ENCODE results near the gene PRPF38A.

The PRPF38A gene

DNA sequence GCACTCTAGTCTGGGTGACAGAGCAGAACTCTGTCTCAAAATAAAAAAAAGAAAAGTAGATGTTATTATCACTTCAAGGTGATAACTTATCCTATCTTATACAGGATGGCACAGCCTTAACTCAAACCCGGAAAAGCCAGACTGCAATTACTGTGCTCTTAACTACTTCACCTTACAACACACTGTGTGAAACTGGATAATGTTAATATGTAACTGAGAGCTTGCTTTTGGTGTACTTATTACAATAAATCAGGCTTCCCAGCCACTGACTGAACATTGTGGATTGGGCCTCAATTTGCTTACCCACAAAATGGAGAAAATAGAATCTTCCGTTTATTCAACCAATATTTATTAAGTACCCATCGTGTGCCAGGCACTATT is 1.6 kb upstream of the PRPF38A start:
- no peak for ATAC-seq

DNA sequence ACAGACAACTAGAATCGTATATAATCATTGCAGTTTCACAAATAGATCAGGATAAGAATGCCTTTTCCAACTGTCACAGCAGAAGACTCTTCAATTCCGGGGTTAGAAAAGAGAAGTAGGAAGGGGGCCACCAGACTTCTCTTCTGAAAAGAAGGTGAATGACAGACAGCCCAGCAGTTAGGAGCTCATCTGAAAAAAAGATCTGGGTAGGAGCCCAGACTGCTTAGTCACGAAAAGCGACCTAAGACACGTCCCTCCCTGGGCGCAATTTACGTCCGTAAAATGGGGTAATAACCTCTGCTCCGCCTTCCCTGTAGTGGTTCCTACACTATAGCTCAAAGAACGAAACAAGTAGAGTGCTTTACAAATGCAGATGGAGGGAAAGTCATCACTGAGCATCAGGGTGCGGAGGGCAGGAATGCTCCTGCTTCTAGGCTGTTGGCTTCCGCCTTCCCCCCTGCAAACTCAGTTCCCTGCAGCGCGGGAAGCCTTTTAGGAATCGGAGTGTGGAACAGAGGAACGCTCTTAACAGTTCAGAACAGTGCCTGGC is 761 bp upstream of the PRPF38A start:
- ATAC-seq: peak; percentile 57 to 65

DNA sequence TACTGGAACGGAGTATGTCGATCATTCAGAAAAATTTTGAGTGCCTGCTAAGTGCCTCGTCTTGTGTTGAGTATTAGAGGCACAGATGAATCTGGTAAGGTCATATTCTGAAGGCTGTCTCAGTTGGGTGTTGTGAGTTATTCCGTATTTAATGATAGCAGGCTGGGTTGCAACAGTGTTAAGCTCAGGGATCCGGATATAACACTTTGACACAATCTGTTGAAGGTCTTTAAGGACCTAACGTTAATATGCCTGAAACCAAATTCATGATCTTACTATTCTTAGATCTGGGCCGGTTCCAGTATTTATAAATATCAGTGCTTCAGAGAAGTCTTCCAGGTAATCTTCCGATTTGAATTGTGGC is 555 bp downstream of the PRPF38A start:
- no peak for ATAC-seq

DNA sequence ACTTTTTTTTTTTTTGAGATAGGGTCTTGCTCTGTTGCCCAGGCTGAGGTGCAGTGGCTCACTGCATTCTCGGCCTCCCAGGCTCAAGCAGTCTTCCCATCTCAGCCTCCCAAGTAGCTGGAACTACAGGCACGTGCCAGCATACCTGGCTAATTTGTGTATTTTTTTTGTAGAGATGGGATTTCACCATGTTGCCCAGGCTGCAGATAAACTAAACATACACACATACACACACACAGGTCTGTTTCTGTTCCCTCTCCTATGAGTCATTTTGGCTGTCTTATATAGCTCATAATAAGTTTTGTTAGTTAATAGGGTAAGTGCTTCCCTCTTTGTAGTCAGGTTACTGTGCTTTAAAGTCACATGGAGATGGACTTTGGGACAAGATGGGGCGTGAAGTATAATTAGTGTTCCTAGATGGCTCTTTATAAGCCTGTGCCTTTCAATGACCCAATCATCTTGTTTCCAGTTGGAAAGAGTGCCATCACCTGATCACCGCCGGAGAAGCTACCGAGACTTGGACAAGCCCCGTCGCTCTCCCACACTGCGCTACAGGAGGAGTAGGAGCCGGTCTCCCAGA is 9.1 kb downstream of the PRPF38A start:
- no peak for ATAC-seq

DNA sequence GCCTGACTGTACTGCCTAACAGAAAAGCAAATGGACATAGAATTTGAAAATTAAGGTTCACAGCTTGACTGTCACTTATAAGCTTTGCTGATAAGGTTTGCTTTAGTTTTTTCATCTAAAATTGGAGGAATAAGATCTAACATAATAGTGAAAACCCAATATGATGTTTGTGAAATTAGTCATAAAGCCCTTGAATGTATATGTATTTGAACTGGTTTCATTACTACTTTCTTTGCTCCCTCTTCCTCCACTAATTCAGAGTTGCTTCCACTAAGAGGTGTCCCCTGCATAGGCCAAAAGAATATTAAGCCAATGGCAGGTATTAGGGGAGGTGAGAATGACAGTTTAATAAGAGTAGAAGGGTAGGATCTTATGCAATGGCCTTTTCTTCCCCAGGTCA is 10.5 kb downstream of the PRPF38A start:
- no peak for ATAC-seq

DNA sequence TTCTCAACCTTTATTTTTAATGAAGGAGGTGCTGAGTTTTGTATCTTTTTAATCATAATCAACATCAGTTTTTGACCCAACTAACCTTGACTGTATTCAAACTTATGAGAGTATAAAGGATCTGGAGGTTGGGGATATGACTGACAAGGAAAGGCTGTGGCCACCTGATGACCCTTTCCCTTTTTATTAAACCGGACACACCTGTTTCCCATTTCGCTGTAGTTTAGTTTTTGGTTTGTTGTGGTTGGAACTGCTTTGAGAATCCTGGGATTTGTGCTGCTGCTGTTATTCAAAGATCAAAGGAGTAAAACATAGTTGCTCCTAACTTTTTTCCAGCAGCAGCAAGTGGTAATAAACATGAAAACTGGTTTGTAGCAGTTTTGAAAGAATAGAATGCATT is 12.4 kb downstream of the PRPF38A start:
- no peak for ATAC-seq

DNA sequence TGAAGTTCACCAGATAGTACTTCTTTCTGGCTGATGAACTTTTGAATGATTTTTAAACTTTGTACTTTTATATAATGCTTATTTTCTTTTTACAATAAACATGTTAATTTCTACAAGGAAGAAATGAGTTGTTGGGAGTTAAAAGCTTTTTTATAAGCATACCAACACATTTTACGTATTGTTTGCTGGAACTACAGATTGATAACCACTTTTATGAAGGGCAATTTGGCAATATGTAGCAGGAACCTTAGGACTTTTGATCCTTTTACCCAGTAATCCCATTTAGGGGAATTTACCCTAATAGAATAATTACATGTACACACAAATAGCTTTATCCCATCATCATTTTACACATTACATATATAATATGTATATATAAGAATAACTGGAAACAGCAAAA is 16.3 kb downstream of the PRPF38A start:
- no peak for ATAC-seq

DNA sequence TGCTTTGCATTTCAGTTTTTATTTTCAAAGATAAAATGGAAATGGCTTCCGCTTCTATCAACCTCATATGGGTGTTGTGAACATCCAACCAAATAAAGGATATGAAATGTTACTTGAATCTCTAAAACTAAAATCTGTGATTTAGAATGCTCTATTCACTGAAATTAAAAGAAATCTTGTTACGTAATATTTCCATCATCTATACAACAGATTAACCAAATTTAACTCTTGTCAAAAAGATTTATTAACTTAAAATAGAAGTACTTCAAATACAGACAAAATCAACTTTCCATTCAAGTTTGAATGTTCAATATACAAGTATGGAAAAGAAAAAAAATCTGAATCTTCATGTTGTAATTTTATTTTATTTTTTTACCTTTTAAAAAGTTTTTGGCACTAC is 18.7 kb downstream of the PRPF38A start:
- ATAC-seq: no peak

DNA sequence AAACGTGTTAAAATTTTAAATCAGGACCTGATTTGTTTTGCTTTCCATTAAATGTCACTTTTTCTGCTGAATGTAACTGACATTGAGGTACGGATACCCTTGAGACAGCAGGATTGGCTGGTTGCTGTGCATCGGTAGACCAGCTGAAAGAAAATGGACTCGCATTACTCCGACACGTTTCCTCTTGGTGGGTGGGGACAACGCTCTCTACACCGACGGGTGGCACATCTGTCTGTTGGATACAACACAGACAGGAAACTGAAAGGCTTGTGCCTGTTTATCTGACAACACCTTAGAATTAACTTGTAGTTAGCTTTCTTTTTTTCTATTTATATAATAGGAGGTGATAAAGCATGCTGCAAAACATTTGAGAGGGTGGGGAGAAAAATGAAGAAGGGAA is 19.4 kb downstream of the PRPF38A start:
- peak; percentile 86 to 89 for ATAC-seq

DNA sequence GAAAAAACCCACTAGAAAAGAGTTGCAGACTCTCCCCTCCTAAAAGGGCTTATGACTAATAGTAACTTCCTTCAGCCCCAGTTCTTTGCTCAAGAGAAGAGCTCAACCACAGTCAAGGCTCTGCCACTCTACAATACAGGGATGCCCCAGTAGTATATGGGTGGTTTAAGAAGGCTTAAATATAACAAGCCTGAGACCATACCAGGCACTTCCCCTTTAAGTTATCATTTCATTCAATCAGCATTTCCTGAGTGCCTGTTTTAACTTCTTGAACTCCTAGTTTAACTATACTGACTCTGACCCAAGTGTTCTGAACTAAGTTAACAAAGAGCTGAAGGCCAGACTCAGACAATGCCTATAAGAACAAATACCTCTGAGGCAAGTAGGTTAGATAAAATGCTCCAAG is 19.8 kb downstream of the PRPF38A start:
- peak; percentile 78 to 82 for ATAC-seq

DNA sequence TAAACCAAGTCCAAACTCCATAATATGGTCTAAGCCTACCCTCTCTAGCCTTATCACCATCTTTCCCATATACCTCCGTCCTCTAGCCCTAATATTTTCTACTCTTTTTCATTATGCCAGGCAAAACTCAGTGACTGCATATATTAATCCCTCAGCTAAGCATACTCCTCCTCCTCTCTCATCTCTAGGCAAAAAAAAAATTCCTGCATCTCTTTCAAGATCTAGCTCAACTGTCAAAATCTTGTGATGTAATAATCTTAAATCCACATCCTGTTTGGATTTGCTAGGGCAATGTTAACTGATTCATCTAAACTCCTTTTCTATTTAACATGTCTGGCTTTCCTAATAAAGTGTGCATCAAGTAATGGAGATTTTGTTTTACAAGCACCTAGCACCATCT is 20.4 kb downstream of the PRPF38A start:
- ATAC-seq: no peak

DNA sequence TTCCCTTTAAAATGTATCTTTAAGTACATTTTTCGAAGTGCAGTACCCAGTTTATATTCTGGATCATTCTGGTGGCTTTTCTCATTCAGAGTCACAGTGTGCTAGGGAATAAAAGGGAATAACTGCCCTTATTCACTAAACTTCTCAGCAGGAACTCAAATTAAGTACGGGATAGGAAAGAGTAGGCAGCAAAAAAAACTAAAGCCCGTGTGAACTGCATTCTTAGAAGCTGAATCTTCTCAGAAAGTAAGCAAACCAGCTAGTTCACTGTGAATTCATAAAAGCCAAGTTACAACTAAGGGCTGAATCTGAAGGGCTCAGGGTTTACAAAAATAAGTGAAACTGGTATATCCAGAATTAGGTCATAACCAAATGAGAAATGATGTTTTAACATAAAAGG is 22.0 kb downstream of the PRPF38A start:
- ATAC-seq: no peak

DNA sequence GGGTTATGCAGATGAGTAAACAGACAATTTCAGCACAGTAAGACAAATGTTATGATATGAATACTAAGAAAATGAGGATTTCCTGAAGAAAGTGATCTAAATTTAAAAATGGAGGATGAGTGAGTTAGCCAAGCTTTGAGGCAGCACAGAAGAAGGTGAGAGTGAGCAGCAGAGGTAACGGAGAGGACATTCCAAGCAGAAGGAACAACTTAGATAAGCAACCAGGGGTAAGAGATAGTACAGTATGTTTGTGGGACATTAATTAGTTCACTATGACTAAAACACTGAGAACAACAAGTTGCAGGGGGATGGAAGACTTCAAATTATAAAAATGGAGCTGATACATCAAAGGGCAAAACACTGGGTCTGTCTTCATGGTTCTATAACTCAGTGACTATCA is 22.8 kb downstream of the PRPF38A start:
- no peak for ATAC-seq

DNA sequence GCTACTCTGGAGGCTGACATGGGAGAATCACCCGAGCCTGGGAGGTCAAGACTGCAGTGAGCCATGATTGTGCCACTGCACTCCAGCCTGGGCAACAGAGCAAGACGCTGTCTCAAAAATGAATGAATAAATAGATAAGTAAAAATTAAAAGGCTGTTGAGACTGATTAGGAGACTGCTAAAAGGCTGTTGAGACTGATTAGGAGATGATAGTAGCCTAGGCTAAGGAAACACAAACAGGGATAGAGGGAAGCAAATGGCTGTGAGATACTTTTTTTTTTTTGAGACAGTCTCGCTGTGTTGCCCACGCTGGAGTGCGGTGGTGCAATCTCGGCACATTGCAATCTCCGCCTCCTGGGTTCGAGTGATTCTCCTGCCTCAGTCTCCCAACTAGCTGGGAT is 28.4 kb downstream of the PRPF38A start:
- no peak for ATAC-seq

DNA sequence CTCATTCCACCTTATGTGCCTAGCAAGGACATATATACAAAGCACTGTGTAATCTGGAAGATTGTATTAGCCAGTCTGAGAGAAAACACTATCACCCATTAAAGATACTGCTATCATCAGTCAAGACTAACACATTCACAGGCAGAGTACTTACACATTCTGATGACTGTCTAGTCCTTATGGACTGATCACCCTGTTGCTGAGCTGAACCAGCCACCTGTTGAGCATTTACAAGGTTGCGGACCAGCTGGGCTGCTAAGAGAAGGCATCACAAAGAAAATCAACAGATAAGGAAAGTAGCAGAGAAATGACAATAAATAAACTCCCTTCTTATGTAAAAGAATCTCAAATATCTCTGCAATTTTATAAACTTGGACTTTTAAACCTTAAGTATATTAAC is 30.8 kb downstream of the PRPF38A start:
- no peak for ATAC-seq

DNA sequence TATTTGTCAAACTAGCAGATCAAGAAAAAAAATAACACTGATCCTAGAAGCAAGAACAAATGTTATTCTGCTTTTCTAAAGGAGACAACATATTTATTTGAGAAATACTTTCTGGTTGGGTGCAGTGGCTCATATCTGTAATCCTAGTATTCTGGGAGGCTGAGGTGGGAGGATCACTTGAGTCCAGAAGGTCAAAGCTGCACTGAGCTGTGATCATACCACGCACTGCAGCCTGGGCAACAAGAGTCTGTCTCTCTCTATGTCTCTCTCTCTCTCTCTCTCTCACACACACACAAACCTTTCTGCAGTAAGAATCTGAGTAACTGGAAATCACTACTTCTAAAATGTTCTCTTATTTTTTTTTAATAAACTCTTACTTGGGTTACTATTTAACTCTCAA is 31.2 kb downstream of the PRPF38A start:
- ATAC-seq: no peak

DNA sequence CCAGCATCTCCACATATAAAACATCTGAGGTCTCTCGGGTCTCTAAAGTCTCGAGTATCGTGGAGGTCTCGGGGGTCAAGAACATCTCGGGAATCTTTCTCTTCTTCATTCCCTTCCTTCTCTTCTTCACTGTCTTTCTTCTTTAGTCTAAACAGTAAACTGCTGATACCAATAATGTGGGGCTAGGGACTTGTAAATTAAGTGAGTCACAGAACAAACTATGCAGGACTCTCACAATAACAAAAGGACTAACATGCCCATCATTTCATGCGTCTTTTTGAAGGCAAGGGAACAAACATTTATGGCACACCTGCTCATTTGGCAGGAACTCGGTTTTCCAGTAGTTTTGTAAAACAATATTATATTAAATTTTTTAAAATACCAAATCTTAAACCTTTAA is 32.4 kb downstream of the PRPF38A start:
- no peak for ATAC-seq

DNA sequence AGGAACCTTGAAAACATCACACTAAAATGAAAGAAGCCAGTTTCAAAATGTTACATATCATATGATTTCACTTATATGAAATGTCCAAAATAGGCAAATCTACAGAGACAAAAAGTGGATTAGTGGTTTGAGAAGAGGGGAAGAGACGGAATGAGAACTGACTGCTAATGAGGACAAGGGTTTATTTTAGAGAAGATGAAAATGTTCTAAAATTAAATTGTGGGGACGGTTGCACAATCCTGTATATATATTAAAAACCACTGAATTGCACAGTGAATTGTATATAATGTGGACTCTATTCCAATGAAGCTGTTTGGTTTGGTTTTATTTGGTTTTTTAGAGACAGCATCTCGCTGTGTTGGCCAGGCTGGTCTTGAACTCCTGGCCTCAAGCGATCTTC is 35.6 kb downstream of the PRPF38A start:
- ATAC-seq: no peak

DNA sequence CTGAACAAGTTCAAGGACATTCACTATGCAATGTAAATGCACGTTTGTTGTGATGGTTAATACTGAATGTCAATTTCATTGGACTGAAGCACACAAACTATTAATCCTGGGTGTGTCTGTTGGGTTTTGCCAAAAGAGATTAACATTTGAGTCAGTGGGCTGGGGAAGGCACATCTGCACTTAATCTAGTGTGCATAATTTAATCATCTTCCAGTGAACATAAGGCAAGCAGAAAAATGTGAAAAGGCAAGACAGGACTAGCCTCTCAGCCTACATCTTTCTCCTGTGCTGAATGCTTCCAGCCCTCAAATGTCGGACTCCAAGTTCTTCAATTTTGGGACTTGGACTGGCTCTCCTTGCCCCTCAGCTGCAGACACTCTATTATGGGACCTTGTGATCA is 40.1 kb downstream of the PRPF38A start:
- no peak for ATAC-seq

DNA sequence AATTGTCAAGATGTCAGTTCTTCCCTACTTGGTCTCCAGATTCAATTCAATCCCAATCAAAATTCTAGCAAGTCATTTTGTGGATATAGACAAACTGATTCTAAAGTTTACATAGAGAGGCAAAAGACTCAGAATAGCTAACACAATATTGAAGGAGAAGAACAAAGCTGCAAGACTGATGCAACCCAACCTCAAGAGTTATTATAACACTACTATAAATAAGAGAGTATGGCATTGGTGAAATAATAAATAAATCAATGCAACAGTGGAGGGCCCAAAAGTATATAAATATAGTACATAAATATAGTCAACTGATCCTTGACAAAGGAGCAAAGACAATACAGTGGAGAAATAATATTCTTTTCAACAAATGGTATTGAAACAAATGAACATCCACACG is 49.7 kb downstream of the PRPF38A start:
- no peak for ATAC-seq

DNA sequence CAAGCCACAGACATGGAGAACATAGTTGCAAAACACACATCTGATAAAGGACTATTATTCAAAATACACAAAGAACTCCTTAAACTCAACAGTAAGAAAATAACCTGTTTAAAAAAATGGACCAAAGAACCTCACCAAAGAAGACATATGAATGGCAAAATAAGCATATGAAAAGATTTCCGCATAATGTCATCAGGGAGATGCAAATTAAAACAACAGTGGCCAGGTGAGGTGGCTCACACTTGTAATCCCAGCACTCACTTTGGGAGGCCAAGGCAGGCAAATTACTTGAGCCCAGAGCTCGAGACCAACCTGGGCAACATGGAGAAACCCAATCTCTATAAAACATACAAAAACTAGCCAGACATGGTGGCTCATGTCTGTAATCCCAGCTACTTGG is 50.4 kb downstream of the PRPF38A start:
- no peak for ATAC-seq

DNA sequence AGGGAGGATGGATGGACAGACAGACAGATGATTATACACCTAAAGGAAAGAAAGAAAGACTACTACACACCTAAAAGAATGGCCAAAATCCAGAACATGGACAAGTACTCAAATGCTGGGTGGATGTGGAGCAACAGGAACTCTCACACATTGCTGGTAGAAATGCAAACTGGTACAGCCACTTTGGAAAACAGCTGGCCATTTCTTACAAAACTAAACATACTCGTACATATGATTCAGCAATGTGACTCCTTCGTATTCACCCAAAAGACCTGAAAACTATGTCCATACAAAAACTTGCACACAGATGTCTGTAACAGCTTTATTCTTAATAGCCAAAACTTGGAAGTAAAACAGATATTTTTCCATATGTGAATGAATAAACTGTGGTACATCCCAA is 51.3 kb downstream of the PRPF38A start:
- ATAC-seq: no peak

DNA sequence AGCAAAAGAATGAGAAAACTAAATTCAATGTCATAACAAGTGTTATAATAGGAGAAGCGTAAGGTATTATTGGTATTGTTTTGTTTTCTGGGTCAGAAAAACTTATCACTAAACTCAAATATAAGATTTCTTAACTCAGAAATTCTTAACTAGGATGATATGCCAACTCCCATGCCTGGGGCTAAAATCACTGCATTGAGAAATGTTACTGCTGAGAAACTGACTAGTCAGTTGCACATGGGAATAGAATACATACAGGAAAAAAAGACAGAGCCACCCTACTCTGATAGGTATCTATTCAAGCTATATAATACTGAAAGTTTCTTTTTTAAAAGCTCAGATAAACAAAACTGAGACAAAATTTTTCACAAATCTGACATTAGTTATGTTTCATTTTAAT is 56.3 kb downstream of the PRPF38A start:
- no peak for ATAC-seq

DNA sequence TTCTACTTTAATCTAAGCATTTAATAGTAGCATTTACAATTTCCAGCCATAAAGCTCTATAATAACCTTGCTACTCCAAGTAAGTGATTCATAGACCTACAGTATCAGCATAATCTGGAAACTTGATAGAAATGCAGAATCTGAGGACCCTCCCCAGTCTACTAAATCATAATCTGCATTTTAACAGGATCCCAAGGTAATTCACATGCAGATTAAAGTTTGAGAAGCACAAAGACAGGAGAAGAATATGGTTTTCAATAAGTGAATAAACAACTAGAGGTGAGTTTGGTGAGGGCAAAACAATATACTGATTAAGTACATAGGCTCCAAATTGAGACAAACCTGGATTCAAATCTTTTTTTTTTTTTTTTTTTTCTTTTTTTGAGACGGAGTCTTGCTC is 57.4 kb downstream of the PRPF38A start:
- no peak for ATAC-seq

DNA sequence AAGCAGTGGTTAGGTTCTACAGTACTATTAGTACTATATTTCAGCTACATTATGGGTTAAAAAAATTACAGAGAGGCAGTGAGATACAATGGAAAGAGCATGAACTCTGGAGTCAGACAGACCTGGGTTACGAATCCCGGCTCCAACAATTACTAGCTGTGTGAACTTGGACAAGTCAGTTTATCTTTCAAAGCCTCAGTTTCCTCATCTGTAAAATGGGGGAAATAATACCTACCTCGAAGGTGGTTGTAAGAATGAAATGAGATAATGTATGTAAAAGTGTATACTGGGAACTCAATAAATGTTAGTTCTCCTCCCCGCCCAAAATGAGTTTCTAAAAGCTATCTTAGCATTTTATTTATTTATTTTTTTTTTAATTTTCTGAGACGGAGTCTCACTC is 59.5 kb downstream of the PRPF38A start:
- ATAC-seq: no peak

DNA sequence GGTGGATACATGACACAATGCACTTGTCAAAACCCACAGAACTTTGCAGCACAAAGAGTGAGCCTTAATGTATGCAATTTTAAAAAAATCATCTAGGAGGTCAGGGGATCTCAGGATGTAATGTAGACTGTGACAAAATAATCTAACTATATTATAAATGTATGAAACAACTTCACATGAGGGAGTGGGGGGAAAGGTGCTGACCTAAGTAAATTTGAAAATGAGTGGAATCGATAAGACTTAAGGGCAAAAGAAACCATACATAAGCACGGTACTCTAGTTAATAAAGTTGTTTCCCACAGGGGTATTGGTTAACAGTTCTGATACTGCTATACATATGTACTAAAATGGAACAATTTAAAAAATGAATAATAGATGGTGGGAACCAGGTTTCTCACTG is 64.7 kb downstream of the PRPF38A start:
- no peak for ATAC-seq
